ENCODE results near the gene CNTN3.

Gene CNTN3

DNA sequence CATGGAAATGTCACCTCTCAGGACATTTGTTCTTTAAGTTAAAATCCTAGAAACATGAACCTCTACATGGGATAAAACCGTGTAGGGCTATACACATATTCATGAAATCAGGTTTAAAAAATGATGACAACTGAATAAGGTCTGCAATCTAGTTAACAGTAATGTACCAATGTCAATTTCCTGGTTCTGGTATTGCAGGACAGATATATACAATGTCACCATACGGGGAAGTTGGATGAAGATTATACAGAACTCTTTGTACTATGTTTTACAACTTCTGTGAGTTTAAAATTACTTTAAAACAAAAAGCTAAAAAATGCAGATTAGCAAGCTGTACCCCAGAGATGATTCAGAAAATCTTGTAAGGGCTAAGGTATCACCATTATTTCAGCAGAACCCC is 6.7 kb downstream of the CNTN3 start:
- DNase-seq (ENCODE audit: low read depth): no peak

DNA sequence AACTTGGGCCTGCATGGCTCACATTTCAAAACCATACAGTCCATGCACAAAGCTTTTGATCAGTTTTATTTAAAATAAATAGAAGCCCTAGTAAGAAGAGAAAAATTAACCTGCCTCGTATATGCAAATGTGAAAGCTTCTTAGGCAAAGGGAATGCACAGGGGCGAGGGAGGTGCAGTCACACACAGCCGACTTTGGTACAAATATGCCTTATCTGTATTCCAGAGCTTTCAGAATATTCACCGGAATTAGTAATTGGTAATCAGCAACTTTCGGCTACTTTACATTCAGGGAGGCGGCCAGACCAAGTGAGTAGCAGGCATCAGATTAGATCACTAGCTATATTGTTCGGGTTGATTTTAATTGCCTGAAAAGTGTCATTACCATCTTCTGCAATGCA is 7.5 kb downstream of the CNTN3 start:
- no peak for DNase-seq (ENCODE audit: low read depth)

DNA sequence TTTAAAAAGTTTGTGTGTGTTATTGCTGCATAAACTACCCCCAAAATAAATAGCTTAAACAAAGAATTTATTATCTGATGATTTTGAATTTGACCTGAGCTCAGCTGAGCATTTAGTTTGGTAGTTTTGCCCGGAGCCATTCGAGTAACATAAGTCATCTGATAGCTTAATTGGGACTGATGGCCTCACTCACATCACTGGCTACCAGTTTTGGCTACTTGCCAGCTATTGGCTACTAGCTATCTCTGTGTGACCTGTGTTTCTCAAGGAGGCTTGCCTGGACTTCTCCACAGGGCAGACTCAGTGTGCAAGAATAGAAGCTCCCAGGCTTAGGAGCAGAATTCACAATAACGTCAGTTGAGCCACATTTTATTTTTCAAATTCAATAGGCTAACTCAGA is 9.0 kb downstream of the CNTN3 start:
- DNase-seq (ENCODE audit: low read depth): no peak

DNA sequence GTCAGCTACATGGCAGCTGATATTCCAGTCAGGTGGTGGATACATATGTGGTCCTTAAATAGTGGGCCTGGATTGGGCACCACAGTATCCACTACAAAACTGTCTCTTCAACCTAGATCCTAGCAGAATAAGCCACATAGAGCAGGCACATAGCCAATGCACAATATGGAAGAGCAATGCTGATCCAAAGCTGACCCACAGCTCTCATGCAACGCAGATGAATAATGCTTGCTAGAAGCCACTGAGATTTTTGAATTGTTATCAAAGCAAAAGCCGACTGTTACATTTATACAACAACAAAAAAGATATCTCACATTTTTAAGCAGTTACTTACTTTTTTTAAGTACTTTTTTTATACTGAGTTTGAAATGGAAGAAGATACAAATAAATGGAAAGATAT is 11.2 kb downstream of the CNTN3 start:
- DNase-seq (ENCODE audit: low read depth): no peak

DNA sequence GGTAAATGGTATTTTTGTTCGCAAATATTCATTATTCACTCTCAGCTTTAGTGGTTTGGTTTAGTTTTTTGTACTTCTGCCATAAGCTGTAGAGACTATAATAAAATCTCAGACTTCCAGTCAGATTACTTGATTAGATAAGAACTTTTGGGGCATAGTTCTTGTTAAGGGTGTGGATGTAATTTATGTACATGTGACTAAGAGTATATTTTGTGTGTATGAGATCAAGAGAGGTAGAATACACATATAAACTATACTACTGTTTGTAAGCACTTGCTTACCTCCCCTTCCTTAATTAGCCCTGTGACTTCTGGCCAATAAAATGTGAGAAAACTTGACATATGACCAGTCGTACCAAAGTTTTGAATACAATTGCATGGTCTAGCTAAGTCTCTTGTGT is 12.0 kb downstream of the CNTN3 start:
- no peak for DNase-seq (ENCODE audit: low read depth)

DNA sequence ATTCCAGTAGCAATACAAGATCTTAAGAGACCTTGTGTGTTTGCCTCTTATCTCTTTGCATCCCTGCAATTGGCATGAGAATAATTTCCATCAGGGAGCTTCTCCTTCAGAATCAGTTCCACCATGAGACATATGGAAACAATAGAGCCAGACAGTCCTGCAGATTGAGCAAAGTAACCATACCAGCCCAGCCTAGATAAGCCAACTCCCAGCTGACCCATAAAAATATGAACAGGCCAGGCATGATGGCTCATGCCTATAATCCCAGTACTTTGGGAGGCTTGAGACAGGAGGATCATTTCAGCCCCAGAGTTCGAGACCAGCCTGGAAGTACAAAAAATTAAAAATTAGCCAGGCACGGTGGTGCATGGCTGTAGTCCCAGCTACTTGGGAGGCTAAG is 12.7 kb downstream of the CNTN3 start:
- DNase-seq (ENCODE audit: low read depth): no peak

DNA sequence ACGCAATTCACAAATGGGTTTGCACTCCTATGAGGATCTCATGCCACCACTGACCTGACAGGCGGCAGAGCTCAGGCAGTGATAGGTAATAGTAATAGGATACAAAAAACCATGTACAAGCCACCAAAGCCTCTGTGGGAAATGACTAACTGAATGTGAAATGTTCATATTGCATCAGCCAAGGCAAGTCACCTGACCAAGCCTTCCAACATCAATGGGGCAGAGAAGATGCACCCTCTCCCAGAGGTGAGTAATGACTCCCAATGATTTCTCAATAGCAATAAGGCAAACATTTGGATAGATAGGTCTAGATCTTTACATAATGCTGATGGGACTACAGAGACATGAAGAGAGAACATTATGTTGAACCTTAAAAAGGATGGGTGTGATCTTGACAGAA is 14.9 kb downstream of the CNTN3 start:
- no peak for DNase-seq (ENCODE audit: low read depth)

DNA sequence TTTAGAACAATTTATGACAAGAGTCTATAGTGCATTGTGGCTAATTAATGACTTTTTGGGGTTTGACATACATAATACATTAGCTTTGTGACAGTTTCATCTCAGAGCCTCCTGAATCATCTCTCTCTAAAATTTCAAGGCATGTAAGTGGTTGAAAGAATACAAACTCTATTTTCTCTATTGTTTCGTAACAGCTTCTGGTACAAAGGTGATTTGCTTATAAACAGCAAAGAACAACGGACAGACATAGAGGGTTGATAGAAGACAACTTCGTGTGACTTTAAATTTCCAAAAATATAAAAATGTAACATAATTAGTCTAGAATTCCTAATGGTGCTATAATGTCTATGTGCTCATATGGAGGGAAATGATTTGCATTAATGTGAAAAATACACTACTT is 21.3 kb downstream of the CNTN3 start:
- DNase-seq (ENCODE audit: low read depth): no peak

DNA sequence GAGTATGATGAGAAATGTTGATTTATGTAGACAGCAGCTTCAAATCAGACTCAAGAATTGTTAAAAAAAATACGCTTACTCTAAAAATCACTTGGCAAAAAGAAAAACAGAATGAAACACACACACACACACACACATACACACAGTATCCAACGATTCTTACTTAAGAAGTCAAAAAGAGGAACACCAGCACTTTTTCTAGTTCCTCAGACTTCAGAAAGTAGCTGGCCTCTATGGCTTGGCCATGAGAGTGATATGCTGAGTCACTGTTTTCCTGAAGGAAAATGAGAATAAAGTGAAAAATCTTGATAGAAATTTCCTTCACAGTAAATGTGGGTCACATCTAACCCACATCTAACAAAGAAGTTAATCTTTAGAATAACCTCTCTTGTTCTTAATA is 22.1 kb downstream of the CNTN3 start:
- DNase-seq (ENCODE audit: low read depth): no peak

DNA sequence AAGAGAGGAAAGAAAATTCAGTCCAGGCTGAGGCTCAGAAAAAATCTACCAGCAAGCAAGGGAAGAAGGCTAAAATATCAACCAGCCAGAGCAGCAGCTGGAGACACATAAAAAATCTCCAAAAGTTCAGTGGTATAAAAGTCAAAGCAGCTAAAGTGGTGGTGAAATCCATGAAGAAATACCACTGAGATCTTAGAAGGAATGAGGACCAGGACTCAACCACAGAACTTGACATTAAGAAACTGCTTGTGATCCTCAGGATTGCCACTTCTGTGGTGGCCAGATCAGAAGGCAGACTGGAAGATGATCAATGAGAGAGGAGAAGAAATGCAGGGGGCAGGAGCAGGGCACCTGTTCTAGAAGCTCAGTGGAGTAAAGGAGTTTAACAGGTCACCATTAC is 22.5 kb downstream of the CNTN3 start:
- DNase-seq (ENCODE audit: low read depth): no peak

DNA sequence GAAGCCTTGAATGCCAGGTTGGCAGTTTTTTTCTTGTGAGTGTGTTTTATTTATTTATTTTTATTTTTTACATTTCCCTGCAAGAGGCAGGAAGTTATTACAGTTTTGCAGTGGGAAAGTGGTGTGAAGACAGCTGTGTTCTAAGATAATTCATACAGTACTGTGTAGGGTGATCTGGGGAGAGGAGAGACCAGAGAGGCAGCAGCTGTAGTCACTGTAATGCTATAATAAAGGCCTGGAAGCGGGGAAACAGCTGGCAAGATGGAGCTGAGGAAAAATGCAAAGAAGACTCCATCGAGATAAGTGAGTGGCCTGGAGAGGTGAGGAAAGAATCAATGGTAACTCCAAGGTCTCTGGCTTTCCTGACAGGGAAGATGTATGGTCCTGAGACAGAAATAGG is 23.1 kb downstream of the CNTN3 start:
- no peak for DNase-seq (ENCODE audit: low read depth)

DNA sequence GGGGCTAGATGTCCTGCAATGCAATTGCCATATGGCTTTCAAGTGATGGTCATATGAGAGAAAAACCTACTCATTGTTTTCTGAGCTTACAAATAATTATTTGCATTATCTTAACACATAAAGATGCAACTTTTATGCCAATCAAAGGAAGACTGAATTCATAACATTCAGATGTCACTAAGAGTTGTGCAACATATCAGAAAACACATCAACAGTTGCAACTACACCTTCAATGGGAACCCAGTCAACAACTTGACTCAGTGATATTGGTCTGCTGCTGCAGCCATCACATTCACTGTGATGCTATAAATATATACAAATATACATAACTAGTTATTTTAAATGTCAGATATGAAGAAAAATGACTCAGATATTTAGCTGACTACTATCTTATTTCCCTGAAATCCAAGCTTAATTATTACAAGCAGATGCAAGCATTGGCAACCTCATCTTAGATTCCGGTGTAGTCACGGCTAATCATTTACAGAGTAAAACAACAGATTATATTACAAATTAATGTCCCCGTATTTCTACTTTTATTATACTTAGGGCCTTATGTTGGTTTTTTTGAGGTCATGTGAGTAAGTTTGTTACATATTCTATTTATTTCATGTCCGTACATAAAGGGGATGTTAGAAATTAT is 23.7 kb downstream of the CNTN3 start:
- no peak for DNase-seq (ENCODE audit: low read depth)

DNA sequence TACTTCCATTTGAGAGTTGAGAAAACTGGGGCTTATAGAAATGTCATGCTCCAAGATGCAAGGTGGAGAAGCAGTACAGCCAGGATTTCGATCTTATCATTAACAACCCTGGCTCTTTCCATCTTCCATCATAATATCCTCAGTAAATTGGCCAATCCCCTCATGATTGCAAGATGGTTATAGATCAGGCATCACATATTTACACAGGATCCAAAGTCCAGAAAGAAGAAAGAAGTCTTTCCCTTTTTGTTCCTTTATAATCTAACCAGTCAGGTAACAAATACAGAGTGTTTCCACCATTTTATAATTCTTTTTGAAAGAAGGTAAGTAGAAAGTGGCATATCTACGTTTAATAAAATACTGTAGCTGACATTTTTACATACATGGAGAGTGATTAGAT is 29.7 kb downstream of the CNTN3 start:
- DNase-seq (ENCODE audit: low read depth): no peak

DNA sequence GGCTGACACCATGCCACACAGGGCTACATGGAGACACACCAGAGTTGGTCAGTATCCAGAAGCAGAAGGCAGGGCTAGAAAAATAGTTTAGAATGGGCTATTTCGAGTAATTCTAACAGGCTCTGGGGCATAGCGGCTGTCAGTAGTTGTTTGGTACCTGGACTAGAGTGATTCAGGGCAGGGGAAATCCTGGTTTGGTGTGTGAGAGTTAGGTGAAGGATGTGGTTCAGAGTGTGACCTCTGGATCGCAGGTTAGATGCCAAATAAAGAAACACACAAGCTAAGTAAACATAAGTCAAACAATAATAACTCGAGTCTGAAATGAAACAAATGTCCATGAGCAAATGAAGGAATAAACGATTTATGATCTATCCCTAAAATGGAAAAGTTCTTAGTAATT is 31.5 kb downstream of the CNTN3 start:
- no peak for DNase-seq (ENCODE audit: low read depth)

DNA sequence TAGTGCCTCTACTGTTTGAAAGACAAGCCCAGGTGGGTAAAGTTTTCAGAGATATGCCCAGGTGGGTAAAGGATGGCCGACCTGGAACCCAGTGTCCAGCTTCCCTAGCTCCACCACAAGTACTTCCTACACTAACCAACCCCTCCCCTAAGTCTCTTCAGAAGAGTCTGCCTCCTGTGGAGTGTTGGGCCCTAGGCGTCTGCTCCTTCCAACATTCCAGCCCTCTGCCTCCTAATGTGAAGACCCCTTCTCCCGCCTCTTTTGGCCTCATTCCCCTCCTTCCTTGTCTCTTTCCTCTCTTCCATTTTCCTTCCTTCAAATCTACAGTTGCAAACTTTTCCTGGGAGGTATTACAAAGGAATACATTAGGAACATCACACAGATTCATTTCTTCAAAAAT is 38.6 kb downstream of the CNTN3 start:
- DNase-seq (ENCODE audit: low read depth): no peak

DNA sequence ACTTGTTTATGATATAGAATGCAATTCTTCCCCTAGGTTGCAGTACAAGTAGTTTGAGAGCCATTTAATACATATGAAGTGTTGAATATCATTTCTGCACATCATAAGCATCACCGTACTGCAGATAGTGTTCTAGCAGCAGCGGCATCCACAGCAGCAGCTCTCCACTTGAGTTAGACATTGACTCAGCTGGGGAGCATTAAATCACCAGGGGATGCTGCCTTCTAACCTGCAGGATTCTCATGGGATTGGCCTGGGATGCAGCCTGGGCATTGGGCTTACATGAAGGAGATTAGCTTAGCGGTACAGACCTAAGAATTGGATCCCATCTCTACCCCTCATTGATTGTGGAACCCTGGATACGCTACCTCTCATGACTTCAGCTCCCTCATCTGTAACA is 43.3 kb downstream of the CNTN3 start:
- DNase-seq (ENCODE audit: low read depth): no peak
